GM21390 (cell line): Measurements from ENCODE around the gene UGGT2.

Source experiments
- ATAC-seq: cut with Tn5 transposase; IDR thresholded peaks from one replicate; pipeline ENCODE4 v1.9.1; 2021; ENCODE audit not compliant: unreplicated experiment

UGGT2 gene, protein sequence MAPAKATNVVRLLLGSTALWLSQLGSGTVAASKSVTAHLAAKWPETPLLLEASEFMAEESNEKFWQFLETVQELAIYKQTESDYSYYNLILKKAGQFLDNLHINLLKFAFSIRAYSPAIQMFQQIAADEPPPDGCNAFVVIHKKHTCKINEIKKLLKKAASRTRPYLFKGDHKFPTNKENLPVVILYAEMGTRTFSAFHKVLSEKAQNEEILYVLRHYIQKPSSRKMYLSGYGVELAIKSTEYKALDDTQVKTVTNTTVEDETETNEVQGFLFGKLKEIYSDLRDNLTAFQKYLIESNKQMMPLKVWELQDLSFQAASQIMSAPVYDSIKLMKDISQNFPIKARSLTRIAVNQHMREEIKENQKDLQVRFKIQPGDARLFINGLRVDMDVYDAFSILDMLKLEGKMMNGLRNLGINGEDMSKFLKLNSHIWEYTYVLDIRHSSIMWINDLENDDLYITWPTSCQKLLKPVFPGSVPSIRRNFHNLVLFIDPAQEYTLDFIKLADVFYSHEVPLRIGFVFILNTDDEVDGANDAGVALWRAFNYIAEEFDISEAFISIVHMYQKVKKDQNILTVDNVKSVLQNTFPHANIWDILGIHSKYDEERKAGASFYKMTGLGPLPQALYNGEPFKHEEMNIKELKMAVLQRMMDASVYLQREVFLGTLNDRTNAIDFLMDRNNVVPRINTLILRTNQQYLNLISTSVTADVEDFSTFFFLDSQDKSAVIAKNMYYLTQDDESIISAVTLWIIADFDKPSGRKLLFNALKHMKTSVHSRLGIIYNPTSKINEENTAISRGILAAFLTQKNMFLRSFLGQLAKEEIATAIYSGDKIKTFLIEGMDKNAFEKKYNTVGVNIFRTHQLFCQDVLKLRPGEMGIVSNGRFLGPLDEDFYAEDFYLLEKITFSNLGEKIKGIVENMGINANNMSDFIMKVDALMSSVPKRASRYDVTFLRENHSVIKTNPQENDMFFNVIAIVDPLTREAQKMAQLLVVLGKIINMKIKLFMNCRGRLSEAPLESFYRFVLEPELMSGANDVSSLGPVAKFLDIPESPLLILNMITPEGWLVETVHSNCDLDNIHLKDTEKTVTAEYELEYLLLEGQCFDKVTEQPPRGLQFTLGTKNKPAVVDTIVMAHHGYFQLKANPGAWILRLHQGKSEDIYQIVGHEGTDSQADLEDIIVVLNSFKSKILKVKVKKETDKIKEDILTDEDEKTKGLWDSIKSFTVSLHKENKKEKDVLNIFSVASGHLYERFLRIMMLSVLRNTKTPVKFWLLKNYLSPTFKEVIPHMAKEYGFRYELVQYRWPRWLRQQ (N-terminal part only)

DNA sequence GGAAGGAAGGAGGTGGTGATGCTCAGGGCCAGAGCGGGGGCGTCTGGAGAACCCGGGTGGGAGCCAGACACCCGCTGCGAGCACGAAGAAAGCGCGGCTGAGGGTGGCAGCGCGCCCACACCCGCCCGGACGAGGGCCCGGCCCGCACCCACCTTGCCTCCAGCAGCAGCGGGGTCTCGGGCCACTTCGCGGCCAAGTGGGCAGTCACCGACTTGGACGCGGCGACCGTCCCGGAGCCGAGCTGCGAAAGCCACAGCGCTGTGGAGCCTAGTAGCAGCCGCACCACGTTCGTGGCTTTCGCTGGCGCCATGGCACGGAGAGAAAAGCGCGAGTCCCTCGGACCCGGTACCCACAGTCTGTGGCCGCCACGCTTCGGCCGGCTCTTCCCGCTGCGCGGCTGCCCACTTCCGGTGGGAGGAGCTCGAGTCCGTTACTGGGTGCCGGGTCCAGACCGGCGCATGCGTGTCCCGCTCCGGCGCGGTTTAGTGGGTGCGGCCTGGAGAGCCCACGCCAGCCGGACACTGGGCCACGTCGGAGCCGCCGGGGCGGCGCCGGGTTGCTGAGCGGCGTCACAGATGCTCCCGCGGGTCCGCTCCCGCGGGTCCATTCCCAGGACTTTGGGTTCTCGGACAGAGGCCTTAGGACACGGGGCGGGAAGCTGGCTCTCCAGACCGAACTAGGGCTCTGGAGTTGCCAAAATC is at the start of gene UGGT2:
TSS of gene UGGT2 (minus strand) at position 399 of the 701 bp plus-strand sequence. CDS start at position 310, 89 bp downstream.
- peak; percentile 95 for ATAC-seq

DNA sequence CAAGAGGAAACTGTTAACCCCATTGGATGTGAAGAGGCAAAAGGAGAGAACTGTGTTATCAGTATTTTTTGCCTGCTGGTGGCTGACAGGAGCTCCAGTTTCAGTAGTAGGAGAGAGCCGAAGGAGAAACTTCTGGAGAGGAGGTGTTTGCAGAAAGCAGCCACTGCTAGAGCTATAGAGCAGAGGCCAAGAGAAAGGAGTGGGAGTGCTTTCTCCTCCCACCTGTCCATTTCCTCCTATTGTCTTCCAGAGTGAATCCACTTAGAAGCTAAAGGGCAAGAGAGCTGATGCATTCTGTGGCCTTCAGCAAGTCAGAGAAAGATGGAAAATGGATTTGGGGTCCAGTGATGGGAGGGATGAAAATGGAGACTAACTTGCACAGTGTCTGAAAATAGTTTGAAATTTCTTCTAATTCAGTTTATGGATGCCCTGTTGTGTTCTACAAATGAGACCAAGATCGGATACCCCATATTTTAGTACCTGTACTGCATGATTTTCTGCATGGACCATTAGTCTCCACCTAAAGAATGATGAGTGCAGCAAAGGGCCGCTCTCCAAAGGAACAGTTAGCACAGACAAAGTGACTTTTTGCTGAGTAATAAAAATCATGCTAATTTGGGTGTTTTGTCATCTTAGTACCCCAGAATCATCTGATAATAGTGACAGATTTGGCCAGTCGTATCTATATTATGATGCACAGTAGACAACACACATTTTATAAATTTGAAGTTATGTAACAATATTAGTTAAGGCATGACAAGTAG is 47.4 kb upstream of the UGGT2 start:
- no peak for ATAC-seq

DNA sequence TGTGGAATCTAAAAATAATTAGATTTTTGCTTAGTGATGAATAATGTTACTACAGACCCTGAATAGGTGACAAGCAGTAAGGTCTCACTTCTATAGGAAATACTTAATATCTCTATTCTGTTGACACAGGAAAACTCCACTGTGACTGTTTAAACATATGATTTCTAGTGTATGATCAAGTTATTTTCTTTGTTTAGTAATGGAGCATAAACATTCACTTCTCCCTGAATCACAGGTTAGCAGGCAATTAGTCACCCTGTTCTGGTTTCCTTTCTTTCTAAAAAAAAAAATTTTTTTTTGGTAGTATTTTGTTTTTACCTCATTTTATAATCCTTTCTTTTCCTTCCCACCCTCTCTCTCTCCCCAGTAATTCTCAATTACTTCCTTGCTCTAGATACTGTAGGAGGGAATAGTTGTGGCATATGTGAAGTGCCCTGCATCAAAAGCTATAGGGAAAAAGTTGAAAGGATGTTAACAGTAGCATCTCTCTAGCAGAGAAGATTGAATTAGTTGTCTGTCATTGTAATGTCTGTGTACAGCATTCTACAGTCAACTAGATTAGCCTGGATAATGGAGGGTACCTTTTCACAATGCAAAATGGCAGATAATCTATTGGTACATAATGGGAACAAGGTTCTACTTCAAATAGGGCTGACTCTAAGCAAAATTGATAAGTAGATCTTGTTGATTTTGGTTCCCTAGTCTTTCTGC is 40.2 kb upstream of the UGGT2 start:
- ATAC-seq: no peak

DNA sequence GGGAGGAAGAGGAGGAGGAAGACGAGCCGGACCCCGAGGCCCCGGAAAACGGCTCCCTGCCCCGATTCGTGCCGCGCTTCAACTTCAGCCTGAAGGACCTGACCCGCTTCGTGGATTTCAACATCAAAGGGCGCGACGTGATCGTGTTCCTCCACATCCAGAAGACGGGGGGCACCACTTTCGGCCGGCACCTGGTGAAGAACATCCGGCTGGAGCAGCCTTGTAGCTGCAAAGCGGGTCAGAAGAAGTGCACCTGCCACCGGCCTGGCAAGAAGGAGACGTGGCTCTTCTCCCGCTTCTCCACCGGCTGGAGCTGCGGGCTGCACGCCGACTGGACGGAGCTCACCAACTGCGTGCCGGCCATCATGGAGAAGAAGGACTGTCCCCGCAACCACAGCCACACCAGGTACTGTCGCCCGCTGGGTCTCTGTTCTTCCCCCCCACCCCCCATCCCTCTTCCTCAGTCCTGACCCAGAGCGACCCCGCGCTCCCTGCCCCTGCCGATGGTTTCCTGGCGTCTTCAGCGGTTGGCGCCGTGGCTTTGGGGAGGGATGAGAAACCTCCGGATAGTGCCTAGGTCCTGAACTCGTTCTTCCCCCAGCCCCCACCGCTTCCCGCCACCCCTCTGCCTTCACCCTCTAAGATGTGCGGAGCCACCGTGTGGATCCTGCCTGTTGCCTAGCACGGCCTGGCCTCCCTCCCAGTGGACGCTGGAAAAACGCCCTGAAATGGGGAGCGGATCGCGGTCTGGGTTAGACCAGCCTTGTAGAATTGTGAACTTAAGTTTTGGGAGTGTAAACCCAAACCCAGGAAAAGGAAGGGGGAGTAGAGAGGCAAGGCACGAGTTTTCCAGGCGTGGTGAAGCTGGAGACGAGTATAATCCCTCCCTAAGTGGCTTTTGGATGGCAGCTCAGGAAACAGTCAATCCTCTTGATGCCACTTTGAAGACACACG is 38.2 kb upstream of the UGGT2 start:
- no peak for ATAC-seq

DNA sequence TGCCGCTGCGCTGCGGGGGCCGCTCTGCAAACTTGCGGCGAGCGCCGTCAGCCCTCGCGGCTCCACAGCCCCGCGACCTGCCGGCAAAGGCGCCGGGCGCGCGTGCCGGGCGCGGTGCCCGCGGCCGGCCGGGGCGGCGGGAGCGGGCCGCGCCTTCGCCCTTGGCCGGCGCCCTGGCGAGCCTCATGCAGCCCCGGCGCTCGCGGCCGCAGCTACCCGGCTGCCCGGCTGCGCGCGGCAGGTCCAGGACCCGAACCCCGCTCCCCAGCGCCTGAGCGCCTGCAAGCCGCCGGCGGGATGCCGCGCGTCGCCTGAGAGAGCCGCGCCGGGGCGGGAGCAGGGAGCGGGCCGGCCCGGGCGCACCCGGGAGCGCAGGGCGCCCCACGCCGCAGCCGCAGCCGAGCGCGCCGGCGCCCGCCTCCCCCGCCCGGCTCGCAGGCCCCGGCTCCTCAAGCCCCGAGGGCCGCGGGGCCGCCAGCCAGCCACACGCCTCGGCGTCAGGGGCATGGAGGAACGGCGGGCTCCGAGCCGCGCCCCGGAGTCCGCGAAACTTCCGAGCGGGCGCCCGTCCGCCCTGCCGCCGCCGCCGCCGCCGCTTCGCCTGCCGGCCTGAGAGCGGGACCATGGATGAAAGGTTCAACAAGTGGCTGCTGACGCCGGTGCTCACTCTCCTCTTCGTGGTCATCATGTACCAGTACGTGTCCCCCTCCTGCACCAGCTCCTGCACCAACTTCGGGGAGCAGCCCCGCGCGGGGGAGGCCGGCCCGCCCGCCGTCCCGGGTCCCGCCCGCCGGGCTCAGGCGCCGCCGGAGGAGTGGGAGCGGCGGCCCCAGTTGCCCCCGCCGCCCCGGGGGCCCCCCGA is 37.3 kb upstream of the UGGT2 start:
- ATAC-seq: peak; percentile 52

DNA sequence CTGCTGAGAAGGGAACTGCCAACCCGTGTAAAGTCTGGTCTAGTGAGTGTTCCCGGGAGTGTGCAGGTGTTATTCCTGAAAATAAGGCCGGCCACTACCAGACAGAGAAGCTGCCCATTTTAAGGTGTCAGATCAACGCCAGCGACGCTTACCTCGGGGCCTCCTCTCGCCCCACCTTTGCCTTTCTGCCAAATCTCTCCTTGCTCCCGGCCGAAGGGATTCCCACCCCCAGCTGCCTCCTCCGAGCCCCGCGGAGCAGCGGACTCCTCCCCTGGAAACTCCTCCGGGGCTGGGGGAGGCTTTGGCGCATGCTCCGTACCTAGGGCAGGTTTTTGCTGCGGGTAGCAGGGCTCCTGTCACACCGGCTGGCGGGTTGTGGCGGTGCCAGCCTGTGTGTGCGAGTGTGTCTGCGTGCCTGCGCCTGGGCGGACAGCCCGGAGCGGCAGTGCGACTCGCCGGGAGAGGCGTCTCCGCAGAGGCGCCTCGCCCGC is 36.6 kb upstream of the UGGT2 start, which contains the start of gene HS6ST3:
TSS of gene HS6ST3 (plus strand) at position 359 of the 491 bp plus-strand sequence.
- ATAC-seq: peak; percentile 41

DNA sequence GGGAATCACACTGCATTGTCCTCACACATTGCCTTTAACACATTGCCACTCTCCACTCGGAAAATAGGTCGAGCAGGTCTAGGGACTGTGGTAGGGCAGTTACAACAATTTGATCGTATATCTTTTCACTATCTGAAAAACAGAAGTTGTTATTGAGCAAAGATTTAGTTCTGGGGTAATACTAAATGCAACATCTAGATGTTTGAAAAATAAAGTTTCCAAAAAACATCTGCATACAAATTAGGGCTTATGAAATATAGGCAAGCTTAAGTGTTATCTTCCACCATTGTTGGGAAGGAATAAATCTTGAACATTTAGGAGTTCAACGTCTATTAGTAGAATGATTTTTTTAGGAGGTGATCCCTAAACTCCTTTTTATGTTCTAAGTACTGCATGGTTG is 35.9 kb upstream of the UGGT2 start:
- no peak for ATAC-seq

DNA sequence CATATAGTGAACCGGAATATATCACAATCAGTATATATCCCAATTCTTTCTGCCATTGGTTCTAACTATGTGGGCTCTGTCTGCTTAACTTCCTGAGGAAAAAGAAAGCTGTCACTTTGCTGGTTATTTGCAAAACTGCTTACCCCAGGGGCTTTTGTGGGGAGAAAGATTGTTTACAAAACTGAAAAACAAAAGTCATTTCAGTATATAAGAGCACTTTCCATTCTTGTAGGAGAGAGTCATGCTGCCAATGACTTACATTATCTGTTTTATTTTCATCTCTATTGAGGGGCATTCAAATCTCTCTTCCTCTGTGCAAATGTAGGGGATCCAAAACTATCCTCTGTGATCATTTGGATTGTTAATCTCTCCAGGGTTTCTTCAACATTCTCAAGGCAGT is 33.5 kb upstream of the UGGT2 start:
- ATAC-seq: no peak

DNA sequence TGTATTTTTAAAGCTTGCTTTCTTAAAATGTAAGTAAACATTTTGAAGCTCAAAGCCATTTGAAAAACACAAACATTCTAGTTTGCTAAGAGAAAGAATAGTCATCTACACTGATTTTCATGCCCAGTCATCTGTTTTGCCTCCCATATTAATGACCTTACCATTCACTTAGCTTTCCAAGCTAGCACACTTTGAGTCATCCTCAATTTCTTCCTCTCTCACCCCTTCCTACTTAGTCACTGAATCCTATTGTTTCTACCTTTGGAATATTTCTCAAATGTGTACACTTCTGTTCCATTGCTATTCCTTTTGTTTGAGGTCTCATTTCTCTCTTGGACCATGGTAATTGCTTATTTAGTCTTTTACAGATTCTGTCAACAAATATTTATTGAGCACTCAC is 29.4 kb upstream of the UGGT2 start:
- ATAC-seq: no peak

DNA sequence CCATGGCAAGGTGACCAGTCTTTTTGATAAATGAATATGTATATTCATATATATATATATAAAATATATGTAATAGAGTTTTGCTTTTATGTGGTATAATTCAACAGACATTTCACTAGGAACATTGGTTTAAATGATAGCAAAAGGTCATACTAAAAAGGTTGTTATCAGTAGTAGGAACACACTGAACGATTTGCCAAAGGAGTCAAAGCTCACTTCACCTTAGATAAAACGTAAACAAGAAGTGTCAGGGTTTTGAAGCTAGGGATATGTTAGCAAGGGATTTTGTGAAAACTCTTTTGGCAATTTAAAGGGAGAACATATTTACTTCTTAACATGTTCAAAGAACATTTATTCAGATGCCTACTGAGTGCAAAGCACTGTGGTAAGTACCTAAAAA is 28.7 kb upstream of the UGGT2 start:
- ATAC-seq: no peak

DNA sequence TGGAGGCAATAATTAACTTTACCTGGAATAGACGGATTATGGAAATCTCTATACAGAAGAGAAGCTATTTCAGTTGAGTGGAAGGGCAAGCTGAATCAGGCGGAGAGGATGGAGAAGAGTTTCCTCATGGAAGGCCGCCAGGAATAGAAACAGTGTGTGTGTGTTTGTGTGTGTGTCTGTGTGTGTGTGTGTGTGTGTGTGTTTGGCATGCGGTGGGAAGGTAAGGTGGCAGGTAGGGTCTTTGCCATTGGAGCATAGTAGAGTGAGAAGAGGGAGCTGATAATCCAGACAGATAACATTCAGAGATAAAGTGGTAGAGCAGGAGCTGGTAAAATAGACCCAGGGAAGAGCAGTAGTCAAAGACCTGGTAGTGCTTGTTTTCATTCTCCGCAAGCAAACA is 27.5 kb upstream of the UGGT2 start:
- no peak for ATAC-seq

DNA sequence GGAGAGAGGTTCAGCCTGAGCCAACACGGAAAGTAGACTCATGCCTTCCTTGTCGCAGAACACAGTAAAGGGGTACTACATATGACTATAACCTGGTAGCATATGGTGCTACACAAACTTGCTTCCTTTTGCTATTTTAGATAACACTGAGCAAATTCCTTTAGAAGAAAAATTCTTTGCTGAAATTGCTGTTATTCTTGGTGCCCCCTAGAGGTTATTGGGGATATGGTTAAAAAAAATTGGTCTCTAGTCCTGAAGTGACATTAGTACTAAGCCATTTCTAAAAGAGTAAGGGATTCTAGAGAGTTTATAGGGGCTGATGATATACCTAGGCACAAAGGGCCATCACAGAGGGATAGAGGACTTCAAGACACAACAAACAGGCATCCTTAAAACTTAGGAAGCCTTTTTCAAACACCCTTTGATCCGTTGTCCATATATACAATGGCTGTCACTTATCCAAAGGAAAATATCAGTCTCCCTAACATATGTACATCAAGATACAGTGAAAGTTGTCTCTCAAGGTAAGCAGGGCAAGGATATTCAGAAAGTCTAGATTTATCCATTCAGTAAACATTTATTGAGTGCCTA is 22.8 kb upstream of the UGGT2 start:
- ATAC-seq: no peak

DNA sequence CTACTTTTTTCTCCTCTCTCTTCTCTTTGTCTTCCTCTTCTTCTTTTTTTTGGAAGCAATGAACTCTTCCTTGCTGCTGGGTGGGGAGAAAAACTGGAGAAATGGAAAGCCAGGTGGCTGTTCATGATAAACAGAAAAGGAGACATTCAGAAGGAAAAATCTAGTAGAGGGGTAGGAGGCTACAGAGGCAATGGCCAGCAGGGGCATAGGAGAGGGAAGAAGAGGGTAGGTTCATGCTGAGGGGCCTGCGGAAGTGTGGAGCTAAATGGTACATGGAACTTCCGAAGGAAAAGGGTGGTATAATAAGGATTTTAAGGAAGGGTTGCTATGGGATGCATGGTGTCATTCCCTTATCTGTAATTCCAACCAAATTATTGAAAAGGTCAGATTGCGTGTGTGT is 19.2 kb upstream of the UGGT2 start:
- ATAC-seq: no peak

DNA sequence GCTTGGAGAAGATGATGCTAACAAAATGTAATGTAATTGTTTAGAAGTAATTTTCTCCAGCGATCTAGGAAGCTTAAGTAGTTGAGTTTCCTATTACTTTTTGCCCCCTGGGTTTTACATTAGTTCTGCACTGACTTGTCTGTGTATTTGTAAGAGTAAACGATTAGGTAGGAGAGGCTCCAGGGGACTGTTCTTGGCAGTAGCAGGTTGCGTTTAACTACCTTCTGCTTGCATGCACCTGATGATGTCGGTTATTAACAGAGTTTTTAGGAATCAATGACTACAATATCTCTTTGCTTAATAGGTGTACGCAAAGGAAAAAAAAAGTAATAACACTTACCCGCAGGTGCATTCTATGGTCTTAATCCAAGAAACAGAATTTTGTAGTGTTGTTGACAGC is 18.3 kb upstream of the UGGT2 start:
- ATAC-seq: no peak

DNA sequence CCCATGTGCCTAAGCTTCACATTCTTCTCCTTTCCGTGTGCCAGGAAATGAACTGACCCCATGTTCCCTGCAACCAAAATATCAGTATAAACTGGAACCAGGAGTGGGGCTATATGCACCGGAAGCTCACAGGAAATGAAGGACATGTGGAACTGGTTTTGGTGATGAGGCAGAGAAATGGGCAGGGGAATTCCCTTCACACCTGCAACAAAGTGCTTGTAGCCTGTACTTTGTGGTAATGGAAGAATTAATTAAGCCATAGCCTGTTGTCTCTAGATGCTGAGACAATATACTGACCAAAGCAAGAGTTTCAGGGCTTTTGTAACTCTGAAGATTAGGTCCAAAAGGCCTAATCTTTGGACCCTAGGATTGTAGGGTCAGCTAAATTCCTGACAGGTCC is 15.5 kb upstream of the UGGT2 start:
- no peak for ATAC-seq

DNA sequence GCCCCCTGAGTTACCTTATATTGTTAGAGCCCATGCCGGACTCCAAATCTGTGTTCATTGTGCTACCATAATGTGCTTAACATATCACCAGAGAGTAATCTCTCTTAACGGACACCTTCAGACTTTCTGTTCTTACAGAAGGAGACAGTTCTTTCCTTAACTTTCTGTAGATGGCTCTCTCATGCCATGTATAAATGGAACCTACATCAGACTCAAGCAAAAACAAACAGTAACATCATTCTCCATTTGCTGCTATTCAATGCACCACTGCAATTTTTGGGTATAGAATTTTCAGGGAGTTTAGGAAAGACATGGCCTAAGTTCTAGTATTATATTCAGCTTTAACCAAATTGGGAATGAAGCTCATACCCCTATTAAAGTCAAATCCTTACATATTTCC is 12.6 kb upstream of the UGGT2 start:
- ATAC-seq: no peak

DNA sequence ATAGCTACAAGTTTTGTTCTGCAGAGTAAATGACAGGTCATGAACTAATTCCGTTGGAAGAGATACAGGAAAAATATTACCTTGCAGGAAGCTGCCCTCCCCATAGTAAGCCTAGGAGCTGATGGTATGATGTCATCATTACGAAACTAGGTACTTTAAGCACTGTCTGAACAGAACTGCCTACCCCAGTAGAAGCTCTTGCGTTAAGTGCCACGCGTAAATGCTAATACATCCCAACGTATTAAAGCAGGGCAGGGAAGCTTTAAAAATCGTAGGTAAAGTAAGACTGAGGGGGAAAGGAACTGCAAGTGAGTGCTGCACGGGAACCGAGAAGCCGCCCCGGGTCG is 572 bp downstream of the UGGT2 start:
- ATAC-seq: peak; percentile 55
